Putamen (tissue), 1 donor: ENCODE data around the gene SORCS1.

Source experiments
- DNase-seq: peaks from one replicate; pipeline ENCODE4 v3.0.0-alpha.2; 2016; ENCODE audit warnings: low spot score

Gene SORCS1

DNA sequence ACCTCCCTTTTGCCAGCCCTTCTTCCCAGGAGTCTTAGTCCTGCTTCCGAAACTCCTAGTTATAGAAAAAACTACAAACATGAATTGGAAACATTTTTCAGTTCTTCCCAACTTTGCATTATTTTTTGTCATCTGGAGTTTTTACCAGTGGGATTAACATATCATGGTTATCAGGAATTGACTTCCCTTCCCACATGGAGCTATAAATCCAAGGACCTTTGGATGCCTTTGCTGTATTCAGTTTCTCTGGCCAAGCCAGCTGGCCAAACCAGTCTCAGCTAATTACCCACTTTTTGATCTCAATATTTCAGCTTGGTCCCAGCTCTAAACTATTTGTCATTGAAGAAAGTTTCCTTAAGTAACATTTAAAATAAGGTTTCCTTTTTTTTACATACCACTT, 570.6 kb downstream of the SORCS1 start:
- DNase-seq = no peak

DNA sequence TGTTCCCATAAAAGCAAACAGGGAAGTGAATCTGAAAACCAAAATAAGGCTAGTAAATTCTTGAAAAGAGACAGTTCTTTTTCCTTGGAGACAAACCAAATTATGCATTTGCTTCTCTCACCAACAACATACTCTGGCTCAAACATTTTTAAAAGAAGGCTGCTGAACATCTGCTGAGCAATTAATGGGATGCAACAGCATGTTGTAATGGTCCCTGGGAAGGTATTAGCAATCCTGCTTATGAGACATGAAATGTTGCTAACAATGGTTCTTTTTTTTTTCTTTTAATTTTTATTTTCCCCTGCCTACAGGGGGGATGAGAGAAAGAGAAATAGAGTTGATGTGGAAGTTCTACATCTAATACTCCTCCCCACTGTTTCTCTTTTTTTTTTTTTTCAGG, 572.1 kb downstream of the SORCS1 start:
- no peak for DNase-seq

DNA sequence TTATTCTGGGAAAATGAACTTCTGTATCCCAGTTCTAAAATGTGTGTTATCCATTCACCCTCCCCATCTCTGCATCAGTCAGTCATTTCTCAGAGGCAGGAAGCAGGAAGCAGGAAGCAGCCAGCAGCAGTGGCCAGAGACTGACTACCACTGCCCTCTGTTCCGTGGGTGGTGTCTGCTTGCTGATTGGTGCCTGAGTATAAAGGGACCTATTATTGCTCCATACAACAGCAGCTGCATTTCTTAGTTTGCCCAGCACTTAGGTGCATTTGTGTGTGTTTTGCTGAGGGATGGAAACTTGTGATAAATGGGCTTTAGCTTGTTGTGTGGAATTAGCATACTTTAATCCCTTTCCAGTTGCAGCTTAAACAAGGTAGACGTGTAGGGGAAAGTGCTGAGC, 582.2 kb downstream of the SORCS1 start:
- DNase-seq = peak; percentile 86

DNA sequence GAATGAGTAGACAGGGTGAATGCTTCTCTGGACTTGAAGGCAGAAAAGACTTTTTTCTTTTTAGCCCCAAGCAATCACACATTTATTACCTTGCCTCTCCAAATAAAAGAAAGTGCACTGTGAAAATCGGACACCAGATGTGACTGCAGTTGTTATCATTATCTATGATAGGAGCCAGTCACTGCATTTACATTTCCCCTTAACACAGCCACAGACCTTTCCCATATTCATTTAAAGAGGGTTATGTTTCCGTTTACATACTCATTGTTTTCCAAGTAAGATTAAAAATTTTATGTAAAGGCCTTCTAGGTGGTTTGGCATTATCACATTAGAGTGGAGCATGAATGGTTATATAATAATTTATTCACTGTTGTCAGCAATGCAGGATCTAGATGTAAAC, 586.8 kb downstream of the SORCS1 start:
- DNase-seq = no peak

DNA sequence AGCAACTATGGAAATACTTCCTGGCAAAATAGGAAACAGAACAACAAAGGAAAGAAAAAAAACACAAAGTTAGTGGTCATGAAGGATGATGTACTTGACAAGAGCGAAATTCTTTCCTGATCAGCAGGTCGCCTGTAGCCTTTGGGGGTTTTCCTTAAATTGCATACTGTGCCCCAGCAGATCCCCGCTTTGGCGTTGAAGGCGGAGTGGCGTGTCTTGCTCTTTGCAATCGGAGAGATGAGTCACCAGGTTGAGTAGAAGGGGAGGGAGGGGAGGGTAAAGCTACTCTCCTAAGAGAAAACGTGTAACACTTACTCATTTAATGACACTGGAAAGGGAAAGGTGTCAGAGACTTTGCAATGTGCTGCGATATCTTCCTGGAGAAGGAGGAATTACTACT, 587.2 kb downstream of the SORCS1 start:
- DNase-seq = peak; percentile 59

DNA sequence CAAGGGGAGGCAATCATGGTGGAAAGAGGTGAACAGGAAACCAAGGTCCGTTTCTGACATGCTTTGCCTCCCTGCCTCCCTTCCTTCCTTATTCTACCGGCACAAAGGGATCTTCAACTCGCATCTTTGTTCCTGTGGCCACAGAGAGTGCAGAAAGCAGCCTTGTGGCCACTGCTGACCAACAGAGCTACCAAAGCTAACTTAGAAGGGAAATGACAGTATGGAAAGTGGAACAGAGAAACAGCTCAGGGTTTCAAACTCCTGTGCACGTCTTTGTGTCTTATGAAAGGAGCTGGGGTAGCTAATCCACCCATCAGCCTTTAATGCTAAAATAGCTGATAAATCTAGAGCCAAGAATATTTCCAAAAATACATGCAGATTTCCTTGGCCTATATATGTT, 588.0 kb downstream of the SORCS1 start:
- no peak for DNase-seq

DNA sequence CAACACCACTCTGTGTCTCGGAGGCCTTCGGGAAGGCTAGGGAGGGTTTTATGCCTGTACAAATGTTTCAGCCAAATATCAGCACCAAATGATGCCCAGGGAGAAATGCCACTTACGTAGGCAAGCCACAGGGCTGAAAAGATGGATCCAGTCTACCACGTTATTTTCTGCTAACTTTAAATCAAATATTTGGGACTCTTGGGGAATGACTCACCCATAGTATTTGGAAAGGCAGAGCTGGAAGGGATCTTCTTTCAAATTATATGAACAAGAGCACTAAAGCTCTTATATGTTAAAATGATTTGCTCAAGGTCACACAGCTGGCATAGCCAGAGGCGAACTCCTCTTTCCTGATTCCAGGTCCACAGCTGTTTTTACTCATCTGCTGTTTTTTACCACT, 591.4 kb downstream of the SORCS1 start:
- DNase-seq = no peak

DNA sequence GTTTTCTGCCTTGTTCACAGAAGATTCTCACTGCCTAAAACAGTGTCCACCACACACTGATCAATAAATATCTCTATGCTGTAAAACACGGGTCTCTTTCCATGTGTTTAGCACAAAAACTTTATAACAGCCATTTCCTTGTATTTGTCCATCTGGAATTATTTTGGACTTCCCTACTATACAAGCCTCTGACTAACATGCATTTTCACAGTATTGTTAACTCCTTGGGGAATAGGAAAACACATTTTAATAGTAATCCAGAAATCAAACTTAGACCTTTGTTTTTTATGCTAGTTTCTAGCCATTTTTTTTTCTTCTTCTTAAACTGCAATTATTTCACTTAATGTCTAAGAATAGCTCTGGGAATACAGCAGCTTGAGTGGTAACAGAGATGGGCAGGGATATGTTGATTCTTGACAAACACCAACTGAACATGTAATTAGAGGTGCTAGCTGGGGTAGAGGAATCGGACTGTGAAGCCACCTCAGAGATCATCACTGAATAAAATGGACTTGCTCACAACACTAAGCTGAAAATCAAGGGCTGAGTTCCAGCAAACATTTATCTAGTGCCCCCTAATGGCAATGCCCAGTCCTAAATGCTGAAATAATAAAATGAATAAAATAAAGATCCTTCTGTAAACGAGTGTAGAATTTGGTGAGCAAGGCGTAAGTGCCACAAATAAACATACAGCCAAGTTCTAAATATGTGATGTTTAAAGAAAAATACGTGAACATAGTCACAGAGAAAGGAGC, 593.1 kb downstream of the SORCS1 start:
- DNase-seq = peak; percentile 74

DNA sequence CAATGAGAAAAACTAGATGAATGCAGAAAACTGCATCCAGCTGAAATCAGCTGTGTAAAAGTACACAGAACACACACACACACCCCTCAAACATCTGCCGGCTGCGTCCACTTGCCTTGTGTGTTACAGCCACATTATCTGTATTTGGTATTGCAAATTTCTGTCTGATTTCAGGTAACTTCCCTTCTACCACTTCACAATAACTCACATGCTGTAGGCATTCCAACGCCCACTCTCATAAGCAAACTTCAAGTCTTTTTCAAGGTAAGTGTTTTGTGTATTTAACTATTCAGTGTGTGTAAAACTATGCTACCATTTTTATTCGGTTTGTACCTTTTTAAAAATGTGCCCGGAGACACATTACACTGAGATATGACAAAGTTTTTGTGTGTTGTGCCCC, 594.2 kb downstream of the SORCS1 start:
- DNase-seq = no peak

DNA sequence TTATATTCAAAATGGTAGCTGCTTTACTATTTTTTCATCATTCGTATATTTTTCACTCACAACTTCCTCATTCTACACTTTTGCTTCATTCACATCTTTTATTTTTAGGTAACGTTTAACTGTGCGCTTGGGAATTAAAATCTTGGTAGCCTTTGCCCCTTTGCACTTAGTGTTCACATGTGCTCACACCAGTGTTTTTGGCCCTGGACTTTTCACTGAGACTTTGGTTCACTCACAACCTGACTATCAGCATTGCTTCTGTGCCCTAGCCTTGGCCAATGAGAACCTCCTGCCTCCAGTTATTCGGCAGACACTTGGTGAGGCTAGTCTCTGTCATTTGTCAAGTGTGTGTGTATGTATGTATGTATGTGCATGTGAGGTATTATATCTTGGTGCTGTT, 596.9 kb downstream of the SORCS1 start:
- DNase-seq = no peak

DNA sequence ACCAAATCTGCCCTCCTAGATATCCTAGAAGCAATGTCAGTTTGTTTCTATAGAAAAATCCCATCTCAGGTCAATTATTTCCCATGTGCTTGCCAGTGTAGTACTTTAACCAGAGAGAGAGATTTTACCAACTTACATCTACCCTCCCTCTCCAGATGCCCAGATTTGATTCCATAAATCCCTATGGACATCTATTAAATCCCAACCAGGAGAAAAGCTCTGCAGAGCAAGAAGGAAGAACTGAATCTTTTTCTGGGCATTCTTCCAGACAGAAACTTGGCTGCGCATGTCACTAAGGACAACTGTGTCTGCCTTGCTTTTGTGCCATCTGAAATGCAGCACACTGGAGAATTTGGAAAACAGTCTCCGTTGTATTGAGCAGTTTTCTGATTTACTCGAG, 597.6 kb downstream of the SORCS1 start:
- DNase-seq = peak; percentile 38

DNA sequence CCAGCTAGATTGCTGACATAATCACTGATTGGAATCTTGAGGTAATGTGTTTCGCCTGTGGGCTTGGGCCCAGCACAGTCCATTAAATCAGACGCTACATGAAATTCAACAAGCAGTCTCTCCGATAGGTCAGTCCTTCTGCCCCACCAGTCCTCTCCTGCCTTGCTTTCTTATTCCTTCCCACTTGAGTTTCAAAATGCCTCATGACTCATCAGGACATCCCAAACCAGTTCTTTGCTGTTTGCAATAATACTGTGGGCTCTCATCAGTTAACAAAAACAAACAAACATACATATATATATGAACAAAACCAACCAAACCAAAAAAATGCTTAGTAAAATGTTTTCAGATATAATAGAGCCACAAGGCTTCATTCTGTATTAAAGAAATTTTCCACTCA, 599.0 kb downstream of the SORCS1 start:
- no peak for DNase-seq

DNA sequence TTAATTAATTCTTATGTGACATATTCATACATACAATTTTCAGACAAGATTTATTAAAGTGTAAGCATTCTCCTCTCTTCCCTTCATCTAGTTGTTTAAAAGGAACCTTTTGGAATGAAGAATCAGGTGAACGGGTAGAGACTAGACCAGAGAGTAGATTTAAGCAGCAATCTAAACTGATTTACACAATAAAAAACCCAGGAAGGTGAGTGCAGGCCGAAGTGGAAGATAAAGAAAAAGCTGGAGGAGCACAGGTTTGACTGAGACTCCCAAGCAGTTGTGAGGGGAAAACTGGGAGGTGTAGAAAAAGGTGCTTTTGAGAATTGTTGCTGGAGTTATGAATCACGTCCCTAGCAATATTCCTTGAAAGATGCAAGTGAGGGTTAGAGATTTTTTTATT, 601.1 kb downstream of the SORCS1 start:
- DNase-seq = no peak

DNA sequence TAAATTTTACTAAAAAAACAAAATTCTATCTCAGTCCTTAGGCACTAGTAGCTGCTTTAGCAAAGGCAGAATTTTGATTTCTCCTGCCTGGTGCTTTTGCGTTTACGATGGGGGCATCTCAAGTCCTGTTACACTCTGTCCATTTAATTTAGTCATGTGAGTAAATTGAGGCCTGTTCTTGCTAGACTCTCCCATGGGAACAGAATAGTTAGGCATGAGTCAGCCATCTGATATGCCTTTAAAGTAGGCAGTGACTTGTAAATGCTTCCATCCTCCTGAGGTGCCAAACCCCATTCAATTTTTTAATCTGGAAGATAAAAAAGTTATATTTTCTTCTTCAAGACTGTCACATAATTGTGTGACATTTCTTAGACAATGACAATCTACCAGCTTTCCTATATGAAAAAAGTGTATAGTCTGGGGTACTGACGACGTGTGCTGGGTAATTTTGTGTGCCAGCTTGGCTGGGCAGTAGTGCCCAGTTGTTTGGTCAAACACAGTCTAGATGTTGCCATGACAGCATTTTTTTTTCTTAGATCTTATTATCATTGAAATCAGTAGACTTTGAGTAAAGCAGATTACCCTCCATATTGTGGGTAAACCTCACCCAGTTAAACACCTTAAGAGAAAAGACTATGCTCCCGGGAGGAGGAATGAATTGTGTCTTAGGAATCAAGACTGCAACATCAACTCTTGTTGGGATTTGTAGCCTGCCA, 603.4 kb downstream of the SORCS1 start:
- DNase-seq = no peak

DNA sequence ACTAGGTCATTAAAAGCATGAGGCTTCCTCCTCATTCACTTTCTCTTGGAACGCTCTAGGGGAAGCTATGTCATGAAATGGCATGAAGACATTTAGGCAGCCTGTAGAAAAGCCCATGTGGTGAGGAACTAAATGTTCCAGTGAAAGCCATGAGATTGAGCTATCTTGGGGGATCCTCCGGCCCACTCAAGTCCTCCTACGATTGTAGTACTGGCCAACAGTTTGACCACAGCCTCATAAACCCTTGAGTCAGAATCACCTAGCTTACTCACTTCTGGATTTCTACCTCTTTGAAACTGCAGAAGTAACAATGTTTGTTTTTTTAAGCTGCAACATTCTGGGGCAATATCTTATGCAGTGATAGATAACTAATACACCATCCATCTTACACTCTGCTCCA, 605.1 kb downstream of the SORCS1 start:
- no peak for DNase-seq

DNA sequence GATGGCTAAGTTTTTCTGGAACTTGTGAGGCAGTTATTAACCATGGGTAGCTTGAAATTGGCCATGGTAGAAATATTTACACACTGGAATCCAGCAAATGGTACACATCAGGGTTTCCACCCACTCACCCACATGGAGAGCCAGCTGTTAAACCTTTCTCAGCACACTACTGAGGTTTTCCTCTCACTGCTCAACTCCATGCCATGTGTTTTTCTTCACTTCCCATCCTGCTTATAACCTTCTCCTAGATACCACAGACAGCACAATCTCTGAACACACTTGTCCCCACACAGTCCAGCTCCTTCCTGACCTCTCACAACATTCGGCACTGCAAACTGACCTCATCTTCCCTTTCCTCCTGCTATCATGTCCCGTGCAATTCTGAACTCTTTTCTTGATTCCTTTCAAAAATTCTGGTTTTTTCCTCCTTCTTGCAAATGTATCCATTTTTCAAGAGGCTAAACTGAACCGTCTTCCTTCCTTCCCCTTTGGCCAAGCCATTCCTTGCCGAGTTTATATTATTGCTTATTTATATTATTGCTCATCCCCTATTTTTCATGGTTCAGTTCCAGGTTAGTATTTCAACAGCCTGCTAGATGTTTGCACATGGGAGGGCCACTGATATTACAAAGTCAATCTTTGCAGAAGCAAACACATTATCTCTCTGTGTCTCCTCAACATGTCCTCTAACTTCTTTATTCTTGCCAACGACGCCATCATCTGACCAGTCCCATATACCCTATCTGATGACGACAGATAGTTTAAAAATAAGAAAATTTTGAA, 606.4 kb downstream of the SORCS1 start:
- no peak for DNase-seq

DNA sequence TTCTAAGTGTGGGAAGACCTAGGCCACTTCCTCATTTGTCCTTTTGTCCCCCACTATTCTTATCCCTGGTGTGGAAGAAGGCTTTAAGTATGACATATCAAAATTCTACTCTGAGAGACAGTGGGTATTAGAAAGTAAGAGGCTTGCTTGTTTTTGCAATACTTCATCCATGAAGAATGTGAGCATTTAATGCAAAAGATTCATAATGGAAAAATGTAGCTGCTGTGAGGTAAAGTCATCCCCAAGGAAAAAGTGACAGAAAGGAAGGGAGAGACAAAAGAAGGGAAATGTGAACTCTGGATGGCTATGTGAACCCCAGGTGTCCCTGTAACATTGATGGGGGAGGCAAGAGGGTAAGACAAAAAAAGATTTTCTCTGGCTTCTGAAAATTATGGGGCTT, 607.5 kb downstream of the SORCS1 start:
- DNase-seq = no peak

DNA sequence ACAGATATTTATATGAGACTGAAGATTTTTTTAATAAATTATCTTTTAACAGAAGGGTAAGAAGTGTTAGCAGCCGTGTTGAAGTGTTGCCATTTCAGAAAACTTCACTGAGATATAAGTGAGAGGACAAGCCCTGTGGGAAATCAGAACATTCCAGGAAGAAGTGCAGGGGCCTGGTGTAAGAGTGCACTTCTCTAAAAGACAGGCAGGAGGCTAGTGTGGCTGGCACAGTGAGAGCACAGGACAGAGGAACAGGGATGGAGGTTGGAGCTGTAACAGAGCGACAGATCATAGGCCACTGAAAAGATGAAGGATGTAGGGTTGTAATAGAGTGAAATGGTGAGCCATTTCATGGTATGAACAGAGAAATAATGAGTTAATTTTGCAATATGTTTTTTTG, 608.9 kb downstream of the SORCS1 start:
- DNase-seq = no peak

DNA sequence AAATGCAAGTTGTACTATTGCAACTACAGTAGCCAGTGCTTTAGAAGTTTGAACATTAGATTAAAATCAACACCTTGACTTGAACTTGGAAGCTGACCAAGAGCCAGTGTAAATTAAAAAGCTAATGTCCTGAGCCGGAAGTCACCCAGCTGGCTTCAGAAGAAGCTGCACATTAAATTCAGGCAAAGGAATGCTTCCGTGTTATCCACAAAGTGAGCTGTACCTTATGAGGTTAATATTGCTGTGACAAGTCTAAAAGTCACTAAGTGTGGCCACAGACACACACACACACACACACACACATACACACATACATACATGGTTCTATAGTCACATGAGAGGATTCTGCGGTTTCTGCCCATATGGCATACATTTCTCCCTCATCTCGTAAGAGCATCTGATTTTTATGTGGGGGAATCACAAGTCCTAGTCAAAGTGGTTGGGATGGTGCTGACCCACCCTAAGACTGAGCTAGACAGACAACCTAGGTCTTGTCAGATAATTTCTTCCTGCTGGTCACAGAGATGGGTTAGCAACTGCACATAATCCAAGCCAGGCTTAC, 612.9 kb downstream of the SORCS1 start:
- DNase-seq = no peak

DNA sequence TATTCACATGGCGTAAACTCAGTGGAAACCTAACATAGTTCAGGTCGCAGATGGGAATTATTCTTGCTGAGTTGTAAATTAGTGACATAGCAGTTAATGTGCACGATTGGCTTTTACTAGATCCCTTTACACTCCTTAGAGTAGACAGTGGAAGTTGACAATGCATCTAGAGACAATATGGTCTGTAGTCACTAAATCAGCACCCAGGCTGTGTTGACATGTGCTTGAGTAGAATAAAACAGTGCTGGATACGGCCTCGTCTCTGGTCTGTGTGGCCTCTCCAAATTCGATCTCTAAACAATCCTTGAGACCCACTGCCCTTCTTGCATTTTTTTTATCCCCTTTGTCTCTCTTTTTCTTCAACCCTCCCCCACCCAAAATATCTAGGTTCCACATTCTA, 615.7 kb downstream of the SORCS1 start:
- DNase-seq = no peak

DNA sequence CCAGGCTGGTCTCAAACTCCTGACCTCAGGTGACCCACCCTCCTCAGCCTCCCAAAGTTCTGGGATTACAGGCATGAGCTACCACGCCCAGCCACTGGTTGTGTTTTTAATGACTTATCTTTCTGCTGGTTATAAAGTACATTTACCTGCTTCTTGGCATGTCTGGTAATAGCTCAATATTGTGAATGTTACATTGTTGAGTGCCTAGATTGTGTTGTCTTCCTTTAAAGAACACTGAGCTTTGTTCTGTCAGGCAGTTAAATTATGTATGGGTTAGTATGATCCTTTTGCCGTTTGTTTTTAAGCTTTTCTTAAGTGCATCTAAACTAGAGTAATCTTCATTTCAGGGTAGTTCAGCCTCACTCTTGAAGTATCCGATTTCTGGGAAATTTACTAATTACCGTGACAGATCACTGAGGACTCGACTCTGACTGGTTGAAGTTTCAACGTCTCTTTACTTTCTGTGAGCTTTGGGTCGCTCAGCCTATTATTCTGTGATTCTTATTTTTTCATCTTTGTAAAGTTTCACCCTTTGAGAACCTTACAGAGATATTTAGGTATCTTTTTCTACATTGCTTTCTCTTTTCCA, 617.4 kb downstream of the SORCS1 start:
- DNase-seq = no peak

DNA sequence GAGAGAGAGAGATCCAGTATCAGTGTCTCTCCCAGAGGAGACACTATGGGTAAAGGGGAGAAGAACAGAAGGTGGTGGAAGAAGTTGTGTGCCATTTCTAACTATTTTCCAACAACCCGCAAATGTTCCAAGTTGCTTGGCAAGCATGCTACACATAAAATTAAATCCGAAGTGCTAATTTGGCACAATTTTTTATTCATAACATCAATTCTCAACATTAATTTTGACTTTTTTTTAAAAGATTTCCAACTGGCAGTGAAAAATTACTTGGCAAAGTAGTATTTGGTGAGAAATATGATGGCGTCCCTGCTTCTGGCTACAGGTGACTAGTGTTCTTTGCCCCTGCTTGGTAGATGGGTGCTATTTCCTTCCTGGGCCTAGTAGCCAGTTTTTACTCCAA, 622.0 kb downstream of the SORCS1 start:
- DNase-seq = no peak
